ENCODE results near the gene CTNS.

Gene CTNS

DNA sequence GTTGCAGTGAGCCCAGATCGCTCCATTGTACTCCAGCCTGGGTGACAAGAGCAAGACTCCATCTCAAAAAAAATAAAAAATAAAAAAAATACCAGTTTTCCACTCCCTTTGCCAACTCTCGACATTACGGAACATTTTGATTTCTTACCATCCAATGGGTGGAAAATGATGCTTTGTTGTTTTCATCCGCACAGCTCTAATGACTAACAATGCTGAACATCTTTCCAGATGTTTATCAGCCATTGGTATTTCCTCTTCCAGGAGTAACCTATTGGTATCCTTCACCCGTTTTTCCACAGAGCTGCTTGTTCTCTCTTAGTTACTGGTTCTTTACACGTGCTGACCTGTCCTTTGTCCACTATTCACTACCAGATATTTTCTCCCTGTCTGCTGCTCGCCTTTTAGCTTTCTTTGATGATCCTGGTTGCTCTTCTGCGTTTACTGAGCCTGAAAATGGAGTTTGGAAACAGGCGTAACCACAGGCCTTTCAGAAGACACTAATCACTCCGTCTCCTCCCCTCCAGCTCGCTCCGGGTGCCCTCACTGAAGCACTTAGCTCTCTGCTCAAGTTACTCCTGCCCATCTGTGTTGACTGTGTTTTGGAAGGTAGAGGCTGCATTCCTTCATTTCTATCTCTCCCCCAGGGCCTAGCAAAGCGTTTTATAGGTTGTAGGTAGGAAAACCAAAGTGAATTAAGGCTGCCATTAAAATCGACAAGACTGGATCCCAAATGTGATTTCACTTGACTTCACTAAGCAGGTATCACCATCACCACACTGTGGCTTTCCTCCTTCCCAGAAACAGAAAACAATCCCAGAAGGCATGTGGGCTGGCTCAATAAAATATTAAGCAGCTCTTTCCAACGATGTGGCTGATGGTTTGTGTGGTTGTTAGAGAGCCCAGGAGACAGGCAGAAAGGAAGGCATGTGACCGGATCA is 9.5 kb upstream of the CTNS start:
- DNase-seq = no peak

DNA sequence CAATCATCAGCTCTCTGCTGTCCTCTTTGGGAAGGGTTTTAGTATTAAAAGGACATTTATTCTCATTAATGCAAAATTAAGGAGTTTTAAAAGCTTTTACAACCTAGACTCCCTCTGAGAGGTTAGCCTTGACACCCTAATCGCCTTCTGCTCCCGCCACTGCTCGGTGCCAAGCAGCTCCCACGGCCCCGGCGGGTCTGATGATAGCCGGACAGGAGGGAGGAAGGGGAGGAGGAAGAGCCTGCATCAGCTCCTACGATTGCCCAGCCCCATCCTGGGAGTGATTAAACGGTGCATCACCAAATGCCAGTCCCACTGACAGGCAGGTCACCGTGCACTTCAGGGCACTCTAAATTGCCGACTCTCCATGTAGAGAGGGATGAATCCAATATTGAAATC is 8.8 kb upstream of the CTNS start:
- DNase-seq = no peak

DNA sequence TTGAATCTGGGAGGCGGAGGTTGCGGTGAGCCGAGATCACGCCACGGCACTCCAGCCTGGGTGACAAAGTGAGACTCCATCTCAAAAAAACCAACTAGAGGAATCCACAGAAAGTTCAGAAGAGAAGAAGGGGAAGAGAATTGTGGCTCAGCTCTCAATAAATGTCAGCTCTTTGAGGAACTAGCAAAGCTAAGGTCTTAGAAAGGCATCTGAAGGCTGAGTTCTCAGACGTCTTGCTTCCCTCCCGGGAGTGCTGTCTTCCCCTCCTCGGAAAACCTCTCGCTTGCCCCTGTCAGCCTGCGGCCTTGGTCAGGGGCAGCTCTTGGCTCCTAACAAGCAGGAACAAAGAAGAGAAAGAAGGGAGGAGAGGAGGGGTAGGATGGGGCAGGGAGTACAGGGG is 5.8 kb upstream of the CTNS start:
- DNase-seq = no peak

DNA sequence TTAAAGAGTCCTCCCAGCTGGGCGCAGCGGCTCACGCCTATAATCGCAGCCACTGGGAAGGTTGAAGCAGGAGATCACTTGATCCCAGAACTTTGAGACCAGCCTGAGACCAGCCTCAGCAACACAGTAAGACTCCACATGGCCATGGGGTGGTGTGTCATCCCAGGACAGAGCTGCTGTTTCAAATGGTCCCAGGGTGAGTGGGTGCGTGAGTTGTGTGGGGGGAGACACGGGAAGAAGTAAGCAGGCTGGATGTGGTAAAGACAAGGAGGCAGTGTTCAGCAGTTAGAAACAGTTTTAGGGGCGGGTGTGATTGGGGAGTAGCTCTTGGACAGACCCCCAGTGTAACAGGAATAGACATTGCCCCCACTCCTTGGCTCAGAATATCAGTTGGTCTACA is 4.3 kb upstream of the CTNS start:
- no peak for DNase-seq

DNA sequence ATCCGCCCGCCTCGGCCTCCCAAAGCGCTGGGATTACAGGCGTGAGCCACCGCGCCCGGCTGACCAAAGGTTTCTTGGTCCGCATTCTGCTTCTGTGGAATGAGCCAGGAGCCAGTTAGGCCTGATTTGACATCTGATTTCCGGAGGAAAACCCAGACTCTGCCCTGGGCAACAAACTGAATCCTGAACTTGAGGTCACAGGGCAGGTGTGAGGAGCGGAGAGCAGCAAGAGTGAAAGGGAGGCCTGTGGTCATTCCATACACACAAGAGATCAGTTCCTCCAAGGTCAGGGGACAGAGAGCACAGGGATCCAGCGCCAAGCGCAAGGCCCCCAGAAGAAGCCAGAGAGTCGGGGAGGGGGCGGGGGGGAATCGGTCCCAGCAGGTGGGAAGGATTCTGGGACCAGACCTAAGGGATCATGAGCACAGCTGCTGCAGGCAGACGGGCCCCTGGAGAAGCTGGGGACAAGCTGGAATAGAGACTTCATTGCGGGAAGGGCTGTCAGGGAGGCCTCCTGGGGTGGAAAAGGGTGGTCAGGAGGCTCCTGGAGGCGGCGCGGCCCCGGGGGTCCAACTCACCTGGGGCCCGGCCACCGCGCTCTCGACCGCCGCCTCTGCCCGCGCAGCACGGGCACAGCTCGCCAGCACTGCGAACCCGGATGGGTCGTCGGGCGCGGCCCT is 946 bp upstream of the CTNS start:
- no peak for DNase-seq

DNA sequence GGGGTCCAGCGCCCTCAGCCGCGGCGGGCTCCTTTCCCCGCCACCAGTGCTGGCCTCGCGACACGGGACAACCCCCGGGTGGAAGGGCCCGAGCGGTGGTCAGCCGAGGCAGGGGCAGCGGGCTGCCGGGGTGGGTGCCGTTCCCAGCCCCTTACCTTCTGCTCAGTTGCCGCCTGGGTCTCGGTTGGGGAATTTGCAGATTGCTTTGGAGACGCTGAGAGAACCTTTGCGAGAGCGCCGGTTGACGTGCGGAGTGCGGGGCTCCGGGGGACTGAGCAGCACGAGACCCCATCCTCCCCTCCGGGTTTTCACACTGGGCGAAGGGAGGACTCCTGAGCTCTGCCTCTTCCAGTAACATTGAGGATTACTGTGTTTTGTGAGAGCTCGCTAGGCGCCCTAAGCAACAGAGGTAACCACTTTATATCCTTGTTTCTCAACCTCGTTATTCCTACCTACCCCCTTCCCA is 381 bp downstream of the CTNS start:
- DNase-seq = no peak

DNA sequence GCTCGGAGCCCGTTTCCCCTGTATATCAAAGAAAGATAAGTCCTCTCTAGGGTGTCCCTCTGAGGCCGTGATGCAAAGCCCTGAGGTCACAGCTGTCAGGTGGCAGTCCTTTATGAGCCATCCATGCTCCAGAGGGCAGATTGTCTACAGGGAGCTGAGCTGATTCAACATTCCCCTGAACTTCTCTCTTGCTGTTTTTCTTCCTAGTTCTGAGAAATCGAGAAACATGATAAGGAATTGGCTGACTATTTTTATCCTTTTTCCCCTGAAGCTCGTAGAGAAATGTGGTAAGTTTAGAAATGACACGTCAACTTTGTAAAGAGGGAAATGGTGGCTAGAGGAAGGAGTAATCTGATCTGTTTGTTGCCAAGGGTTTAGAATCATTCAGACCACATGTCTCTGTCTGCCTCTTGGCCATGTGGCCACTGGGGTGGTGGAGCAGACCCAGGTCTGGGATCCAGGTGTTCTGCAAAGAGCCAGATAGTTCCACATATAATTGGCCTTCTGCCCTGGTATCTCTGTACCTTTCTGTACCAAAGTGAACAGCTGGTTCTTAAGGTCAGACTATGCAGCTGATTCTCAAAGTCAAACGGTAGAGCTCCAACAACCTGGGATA is 3.5 kb downstream of the CTNS start:
- DNase-seq = no peak

DNA sequence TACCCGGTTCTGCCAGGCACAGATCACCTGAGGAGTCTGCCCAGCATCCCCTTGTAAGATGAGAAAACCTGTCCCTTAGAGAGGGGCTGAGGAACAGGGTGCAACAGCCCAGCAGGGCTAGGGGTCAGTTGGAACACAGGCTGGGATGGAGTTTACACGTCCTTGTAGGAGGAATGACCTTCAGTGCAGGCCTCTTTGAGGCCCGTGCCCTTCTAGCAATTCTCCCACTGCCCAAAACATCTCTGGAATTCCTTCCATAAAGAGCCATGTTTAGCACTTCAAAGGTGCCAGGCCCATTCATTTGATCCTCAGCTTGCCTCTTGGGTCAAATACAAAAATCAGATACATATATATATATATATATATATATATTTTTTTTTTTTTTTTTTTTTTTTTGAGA is 4.5 kb downstream of the CTNS start:
- DNase-seq = no peak

DNA sequence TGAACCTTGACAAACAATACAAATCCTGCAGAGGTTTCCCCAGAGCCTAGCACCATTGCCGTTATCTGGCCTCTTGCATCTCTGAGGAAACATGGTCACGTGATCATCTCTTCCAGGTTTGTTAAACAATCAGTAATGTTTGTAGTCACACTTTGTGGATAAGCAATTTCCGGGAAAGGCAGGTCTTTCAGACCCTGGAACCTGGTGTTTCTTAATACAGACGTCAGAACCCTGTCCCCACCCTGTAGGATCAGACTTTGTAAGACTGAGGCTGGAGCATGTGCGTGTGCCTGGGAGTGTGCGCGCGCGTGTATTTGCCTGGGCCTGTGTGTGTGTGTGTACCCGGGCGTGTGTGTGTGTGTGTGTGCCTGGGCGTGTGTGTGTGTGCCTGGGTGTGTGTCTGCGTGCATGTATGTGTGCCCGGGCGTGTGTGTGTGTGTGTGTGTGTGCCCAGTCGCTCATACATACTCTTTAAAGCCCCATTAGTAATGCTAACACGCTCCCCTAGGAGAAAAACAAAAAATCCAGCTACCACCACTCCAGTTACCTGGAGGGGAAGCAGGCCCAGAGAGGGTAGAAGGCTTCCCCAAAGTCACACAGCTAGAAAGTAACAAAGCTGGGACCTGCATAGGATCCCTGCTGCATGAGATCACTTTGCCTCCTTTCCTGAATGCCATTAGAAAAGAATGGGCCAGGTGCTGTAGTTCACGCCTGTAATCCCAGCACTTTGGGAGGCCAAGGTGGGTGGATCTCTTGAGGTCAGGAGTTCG is 5.3 kb downstream of the CTNS start:
- no peak for DNase-seq

DNA sequence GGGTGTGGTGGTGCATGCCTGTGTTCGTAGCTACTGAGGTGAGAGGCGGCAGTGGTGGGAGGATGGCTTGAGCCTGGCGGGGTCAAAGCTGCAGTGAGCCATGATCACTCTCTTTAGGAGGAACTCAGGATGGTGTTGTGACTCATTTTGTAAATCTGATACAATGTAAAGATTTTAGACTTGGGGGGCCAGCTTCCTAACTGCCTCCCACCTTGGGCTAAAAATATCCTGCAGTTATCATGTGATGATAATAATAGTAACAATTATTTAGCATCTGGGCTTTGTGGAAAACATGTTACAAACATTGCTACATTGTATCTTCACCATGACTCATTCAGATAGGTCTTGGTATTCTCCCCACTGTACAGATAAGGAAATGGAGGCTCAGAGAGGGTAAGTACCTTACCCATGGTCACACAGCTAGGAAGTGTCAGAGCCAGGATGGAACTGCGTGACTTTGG is 7.4 kb downstream of the CTNS start:
- DNase-seq = no peak

DNA sequence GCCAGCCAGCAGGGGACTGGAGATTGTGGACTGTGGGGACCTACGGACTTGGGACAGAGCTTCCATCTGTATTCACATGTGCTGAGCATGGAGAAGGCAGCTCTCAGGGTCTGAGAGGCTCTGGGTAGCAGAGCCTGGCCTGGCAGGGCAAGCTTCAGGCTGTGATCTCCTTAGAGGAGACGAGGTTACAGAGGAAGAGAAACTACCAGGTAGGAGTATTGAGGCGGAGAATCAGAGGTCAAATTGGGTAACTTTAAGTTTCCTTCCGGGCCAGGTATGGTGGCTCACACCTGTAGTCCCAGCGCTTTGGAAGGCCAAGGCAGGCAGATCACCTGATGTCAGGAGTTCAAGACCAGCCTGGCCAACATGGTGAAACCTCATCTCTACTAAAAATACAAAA is 8.8 kb downstream of the CTNS start:
- DNase-seq = no peak

DNA sequence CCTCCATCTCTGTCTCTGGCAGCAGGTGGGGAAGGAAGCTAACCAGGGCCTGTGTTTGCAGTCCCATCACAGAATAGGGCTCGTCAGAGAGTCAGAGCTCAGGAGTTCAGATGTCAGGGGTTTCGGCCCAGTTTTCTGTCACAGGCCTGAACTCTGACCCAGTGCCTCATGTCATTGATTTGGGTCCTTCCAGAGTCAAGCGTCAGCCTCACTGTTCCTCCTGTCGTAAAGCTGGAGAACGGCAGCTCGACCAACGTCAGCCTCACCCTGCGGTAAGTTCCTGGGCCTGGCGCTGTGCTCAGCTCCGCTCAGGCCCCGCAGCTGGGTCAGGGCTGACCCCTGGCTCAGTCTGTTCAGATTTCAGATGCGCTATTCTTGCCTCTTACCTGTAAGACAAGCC is 10.7 kb downstream of the CTNS start:
- no peak for DNase-seq

DNA sequence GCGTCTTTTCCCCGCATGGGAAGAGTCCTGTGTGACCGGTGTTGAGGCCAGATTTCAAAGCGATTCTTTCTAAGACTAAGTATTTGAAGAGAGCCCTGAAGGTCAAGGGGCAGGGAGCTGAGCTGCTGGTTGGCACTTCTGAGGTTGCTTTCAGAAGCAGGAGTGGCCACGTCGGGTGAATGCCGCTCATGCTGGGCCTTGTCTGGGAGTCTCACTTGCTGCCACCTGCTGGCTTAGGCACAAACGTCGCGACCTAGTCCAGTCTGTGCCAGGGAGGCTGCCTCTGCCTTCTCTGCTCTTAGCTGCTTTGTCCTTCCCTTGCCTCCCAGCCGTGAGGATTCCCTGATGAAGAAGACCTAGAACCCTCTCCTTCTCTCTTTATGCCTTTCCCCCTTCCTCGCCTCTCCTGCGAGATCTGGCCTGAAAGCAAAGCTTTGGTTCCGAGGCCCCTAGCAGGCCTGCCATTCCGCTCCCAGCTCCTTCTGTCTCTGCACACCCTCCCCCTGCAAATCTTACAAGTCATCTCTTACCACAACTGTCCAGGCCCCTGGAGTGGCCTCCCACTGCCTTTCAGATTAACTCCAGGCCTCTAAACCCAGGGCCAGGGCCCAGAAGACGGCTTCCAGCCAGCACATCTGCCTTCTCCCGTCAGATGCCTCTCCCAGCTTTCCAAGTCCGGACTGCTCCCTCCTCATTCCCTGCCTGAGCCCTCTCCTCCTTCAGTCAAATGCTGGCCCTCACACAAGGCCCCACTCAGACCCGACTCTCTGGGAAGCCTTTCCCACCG is 11.4 kb downstream of the CTNS start:
- DNase-seq = no peak

DNA sequence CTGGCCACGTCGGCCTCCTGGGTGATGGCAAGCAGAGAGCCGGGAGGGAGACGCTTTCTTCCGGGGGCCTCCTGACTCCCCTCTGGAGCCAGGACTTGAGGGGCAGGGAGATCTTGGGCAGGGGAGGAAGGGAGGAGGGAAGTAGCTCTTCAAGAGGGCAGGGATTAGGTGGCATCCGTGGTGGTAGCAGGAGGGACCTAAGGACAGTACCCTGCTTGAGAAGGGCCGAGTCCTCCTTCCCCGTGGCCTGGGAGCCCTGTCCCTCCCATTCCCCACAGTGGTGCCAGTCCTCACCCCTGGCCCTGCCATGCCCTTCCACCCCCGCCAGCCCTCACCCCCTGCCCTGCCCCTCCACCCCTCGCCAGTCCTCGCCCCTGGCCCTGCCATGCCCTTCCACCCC is 19.2 kb downstream of the CTNS start:
- DNase-seq = no peak

DNA sequence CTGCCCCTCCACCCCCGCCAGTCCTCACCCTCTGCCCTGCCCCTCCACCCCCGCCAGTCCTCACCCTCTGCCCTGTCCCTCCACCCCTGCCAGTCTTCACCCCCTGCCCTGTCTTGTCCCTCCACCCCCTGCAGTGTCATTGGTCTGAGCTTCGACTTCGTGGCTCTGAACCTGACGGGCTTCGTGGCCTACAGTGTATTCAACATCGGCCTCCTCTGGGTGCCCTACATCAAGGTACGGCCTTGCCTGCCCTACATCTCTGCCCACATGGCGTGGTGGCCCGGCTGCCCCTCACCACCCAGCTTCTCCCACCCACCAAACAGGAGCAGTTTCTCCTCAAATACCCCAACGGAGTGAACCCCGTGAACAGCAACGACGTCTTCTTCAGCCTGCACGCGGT is 19.8 kb downstream of the CTNS start:
- no peak for DNase-seq

DNA sequence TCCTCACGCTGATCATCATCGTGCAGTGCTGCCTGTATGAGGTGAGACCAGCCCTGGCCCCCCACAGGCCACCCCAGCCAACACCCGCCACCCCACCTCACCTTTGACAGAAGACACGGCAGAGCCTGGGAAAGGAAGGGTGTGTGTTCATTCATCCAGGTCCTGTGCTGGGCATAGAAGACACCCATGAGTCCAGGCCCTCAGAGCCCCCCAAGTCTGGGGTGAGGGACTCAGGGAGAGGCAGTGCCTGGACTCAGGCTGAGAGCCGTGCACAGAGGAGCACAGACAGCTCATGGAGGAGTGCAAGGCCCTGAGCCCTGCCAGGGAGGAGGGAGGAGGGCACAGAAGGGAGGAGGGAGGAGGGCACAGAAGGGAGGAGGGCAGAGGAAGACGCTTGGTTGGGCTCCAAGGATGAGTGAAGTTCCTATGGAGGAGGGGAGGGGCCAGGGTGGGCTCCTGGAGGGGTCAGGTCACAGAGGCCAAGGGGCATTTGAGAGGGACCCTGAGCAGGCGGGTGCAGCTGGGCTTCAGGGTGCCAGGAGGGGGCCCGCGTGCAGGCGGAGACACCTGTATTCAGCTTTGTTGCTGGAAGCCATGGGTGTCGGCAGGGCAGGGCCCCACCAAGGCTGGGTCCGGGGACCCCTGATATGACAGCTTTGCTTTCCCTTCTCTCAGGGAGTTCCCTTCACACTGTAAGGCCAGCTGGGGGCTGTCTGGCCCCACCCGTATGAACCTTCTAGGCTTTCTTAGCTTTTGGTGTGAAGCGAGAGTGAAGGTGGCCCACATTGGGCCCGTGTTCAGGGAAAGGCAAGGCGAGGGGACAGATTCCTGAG is 20.4 kb downstream of the CTNS start:
- DNase-seq = no peak

DNA sequence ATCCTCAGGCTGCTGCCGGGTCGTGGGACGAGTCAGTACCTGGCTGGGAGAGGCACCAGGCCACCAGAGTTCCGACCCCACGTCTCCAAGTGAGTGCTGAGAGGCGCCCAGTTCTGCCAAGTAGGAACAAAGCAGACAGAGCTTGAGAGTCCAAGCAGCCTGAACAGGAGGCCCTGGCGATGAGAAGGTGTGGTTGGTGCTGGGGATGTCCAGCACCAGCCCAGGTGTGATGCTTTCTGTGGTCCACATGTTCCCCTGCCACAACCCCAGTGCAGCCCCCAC is 21.0 kb downstream of the CTNS start:
- DNase-seq = no peak

DNA sequence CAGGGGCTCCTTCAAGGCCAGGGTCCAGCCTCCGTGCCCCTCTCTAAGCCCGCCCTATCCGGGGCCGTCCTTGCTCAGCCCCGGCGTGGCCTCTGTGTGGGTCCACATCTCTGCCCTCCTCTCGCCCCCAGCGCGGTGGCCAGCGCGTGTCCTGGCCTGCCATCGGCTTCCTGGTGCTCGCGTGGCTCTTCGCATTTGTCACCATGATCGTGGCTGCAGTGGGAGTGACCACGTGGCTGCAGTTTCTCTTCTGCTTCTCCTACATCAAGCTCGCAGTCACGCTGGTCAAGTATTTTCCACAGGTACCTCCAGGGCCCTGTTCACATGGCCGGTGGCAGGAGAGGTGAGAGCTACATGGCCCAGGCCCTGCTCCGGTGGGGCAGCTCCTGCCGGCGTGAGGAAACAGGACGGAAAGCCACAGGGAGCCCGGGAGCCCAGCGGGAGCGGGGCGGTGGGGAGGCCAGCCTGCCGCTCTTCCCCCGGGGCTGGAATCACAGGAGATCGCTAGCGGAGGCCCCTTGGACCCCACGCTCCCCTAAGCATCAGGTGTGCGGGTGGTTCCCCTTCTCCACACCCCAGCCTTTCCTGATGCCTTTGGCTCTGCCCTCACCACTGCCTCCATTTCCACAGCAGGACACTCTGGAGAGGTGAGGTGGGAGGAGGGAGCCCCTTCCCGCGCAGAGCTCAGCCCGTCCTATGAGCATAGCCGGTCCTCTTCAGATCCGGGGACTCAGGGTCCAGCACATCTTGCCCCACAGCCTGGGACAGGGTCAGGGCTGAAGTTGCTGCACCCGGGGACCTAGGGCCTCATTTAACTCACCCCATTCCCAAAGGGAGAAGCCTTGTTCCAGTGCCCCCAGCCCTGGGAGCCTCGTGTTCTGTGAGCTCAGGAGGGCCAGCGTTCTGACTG is 21.6 kb downstream of the CTNS start:
- no peak for DNase-seq

DNA sequence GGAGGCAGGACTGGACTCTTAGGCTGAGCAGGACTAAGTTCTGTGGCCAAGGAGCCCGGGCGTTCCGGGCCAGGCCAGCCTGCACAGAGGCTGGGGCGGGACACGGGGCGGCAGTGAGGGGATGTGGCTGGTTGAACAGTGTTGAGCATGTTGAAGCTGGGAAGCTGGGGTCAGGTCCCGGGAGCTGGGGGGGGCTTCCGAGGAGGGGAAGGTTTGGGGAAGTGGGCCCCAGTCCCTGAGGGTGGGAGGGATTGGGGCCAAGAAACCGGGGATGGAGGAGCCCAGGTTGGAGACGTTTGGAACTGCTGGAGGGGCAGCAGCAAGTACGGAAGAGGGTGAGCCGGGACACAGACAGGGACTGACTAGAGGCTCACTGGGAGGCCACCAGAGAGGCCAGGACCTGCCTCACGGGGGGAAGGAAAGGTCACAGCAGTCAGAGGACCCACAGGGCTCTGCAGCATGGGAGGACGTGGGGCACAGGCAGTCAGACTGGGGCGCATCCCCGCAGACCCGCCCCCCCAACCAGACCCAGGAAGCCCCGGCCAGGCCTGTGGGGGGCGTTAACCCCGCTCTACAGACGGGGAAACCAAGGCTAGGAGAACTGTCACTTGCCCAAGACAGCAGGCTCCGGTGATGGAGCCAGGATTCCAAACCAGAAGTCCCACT is 22.4 kb downstream of the CTNS start:
- DNase-seq = no peak
